HEK293T (cell line): Measurements from ENCODE around the gene LRPAP1.
"Not testable (repeated sequence)": the region's sequence is repeated elsewhere in the genome, so short reads cannot be mapped to it uniquely, and the experiment has no call there.

Source experiments
- CTCF ChIA-PET: fragments of 350-600 bp; formaldehyde crosslinking; extraction: SDS; loops from one replicate; lab custom pipeline; 2021; ENCODE audit warnings: antibody characterized with exemption, inconsistent platforms; lab: Yijun Ruan, JAX
- POLR2A ChIA-PET: fragments of 350-600 bp; formaldehyde crosslinking; extraction: SDS; loops from one replicate; lab custom pipeline; 2020; ENCODE audit warnings: antibody characterized with exemption, inconsistent platforms; lab: Yijun Ruan, JAX
- DNase-seq: peaks from one replicate; pipeline ENCODE4 v3.0.0; 2012; ENCODE audit warnings: mixed read lengths; ENCODE audit errors: extremely low spot score

Gene LRPAP1

GRCh38 chr4:3557676-3558513, 25.7 kb upstream of the LRPAP1 start:
- CTCF ChIA-PET, DNase-seq, POLR2A ChIA-PET: not testable (repeated sequence)

GRCh38 chr4:3557088-3557492, 24.9 kb upstream of the LRPAP1 start:
- POLR2A ChIA-PET, CTCF ChIA-PET, DNase-seq: not testable (repeated sequence)

- POLR2A ChIA-PET, CTCF ChIA-PET, DNase-seq: not testable (repeated sequence)
Measured at GRCh38 chr4:3556244-3556867, 24.1 kb upstream of the LRPAP1 start.

- POLR2A ChIA-PET, DNase-seq, CTCF ChIA-PET: not testable (repeated sequence)
Measured at GRCh38 chr4:3555459-3556070, 23.3 kb upstream of the LRPAP1 start.

- CTCF ChIA-PET, POLR2A ChIA-PET, DNase-seq: not testable (repeated sequence)
Measured at GRCh38 chr4:3551366-3551765, 19.1 kb upstream of the LRPAP1 start.

- DNase-seq, POLR2A ChIA-PET, CTCF ChIA-PET: not testable (repeated sequence)
Measured at GRCh38 chr4:3550792-3551325, 18.6 kb upstream of the LRPAP1 start.

GRCh38 chr4:3550041-3550440, 17.8 kb upstream of the LRPAP1 start:
- DNase-seq, CTCF ChIA-PET, POLR2A ChIA-PET: not testable (repeated sequence)

GRCh38 chr4:3549694-3550001, 17.4 kb upstream of the LRPAP1 start:
- CTCF ChIA-PET, POLR2A ChIA-PET, DNase-seq: not testable (repeated sequence)

GRCh38 chr4:3548991-3549693, 16.9 kb upstream of the LRPAP1 start:
- POLR2A ChIA-PET, CTCF ChIA-PET, DNase-seq: not testable (repeated sequence)

- DNase-seq, CTCF ChIA-PET, POLR2A ChIA-PET: not testable (repeated sequence)
Measured at GRCh38 chr4:3546721-3547120, 14.5 kb upstream of the LRPAP1 start.

GRCh38 chr4:3545351-3545750, 13.1 kb upstream of the LRPAP1 start:
- POLR2A ChIA-PET, CTCF ChIA-PET, DNase-seq: not testable (repeated sequence)

GRCh38 chr4:3544259-3545025, 12.2 kb upstream of the LRPAP1 start:
- DNase-seq, POLR2A ChIA-PET, CTCF ChIA-PET: not testable (repeated sequence)

- DNase-seq, CTCF ChIA-PET, POLR2A ChIA-PET: not testable (repeated sequence)
Measured at GRCh38 chr4:3543415-3543814, 11.2 kb upstream of the LRPAP1 start.

- POLR2A ChIA-PET, CTCF ChIA-PET, DNase-seq: not testable (repeated sequence)
Measured at GRCh38 chr4:3538906-3539305, 6.7 kb upstream of the LRPAP1 start.

- DNase-seq, CTCF ChIA-PET, POLR2A ChIA-PET: not testable (repeated sequence)
Measured at GRCh38 chr4:3535812-3536211, 3.6 kb upstream of the LRPAP1 start.
